SK-N-SH treated with all-trans-retinoic acid at 6 μM for 48 hours (cell line): Measurements from ENCODE around the gene MTCL1.

Source experiments
- ARNTL ChIP-seq: fragments of 450-650 bp; formaldehyde crosslinking; IDR thresholded peaks from 2 replicates; pipeline ENCODE4 v1.5.0; 2020; ENCODE audit warnings: low read depth, mild to moderate bottlenecking, moderate library complexity, borderline replicate concordance
- BACH2 ChIP-seq: fragments of 250-450 bp; sonication (Bioruptor Pico); IDR thresholded peaks from 2 replicates; pipeline ENCODE4 v1.9.0; 2021; ENCODE audit warnings: mild to moderate bottlenecking, borderline replicate concordance
- CREB5 ChIP-seq: fragments of 250-450 bp; sonication (Bioruptor Pico); IDR thresholded peaks from 2 replicates; pipeline ENCODE4 v1.5.1; 2020; ENCODE audit warnings: low read depth, mild to moderate bottlenecking, moderate library complexity
- CSDC2 ChIP-seq: fragments of 250-450 bp; sonication (Bioruptor Pico); IDR thresholded peaks from 2 replicates; pipeline ENCODE4 v1.5.0; 2020; ENCODE audit warnings: mild to moderate bottlenecking, moderate library complexity
- PATZ1 ChIP-seq: fragments of 250-450 bp; sonication (Bioruptor Pico); IDR thresholded peaks from 2 replicates; pipeline ENCODE4 v1.8.0; 2020; ENCODE audit warnings: mild to moderate bottlenecking, moderate library complexity, borderline replicate concordance
- POU6F1 ChIP-seq: fragments of 250-450 bp; sonication (Bioruptor Pico); IDR thresholded peaks from 2 replicates; pipeline ENCODE4 v1.8.0; 2021; ENCODE audit warnings: low read depth, mild to moderate bottlenecking, moderate library complexity, borderline replicate concordance
- RARB ChIP-seq: fragments of 250-450 bp; sonication (Bioruptor Pico); IDR thresholded peaks from 2 replicates; pipeline ENCODE4 v1.8.0; 2021; ENCODE audit warnings: mild to moderate bottlenecking, moderate library complexity
- TCF4 ChIP-seq: fragments of 250-450 bp; sonication (Bioruptor Pico); IDR thresholded peaks from 2 replicates; pipeline ENCODE4 v1.8.0; 2021; ENCODE audit warnings: mild to moderate bottlenecking, moderate library complexity, borderline replicate concordance
- ZC3H10 ChIP-seq: fragments of 250-450 bp; sonication (Bioruptor Pico); IDR thresholded peaks from 2 replicates; pipeline ENCODE4 v1.5.1; 2021; ENCODE audit warnings: mild to moderate bottlenecking, moderate library complexity
- ZFP3 ChIP-seq: fragments of 250-450 bp; sonication (Bioruptor Pico); IDR thresholded peaks from 2 replicates; pipeline ENCODE4 v1.5.0; 2020; ENCODE audit warnings: mild to moderate bottlenecking, moderate library complexity
- ZFP30 ChIP-seq: fragments of 450-650 bp; formaldehyde crosslinking; IDR thresholded peaks from 2 replicates; pipeline ENCODE4 v1.5.0; 2022; ENCODE audit warnings: mild to moderate bottlenecking, moderate library complexity
- ZNF70 ChIP-seq: fragments of 450-650 bp; formaldehyde crosslinking; IDR thresholded peaks from 2 replicates; pipeline ENCODE4 v1.5.0; 2020; ENCODE audit warnings: mild to moderate bottlenecking, moderate library complexity
- ZNF8 ChIP-seq: fragments of 450-650 bp; formaldehyde crosslinking; IDR thresholded peaks from 2 replicates; pipeline ENCODE4 v1.5.0; 2020; ENCODE audit warnings: mild to moderate bottlenecking, moderate library complexity

GRCh38 chr18:8713691-8714090 lies 8.3 kb downstream of the MTCL1 start:
- TF ChIP-seq BACH2: no peak
- TF ChIP-seq ZNF8 (CRISPR knock-in tag): no peak
- TF ChIP-seq ZFP30 (CRISPR knock-in tag): no peak
- no peak for TF ChIP-seq ZNF70 (CRISPR knock-in tag)
- no peak for TF ChIP-seq ZC3H10 (CRISPR knock-in tag)
- TF ChIP-seq RARB (CRISPR knock-in tag): no peak
- TF ChIP-seq CSDC2 (CRISPR knock-in tag): no peak
- TF ChIP-seq TCF4 (CRISPR knock-in tag): no peak
- TF ChIP-seq ARNTL (CRISPR knock-in tag): no peak
- no peak for TF ChIP-seq ZFP3 (CRISPR knock-in tag)
- TF ChIP-seq CREB5 (CRISPR knock-in tag): no peak
- TF ChIP-seq POU6F1 (CRISPR knock-in tag): no peak
- no peak for TF ChIP-seq PATZ1 (CRISPR knock-in tag)
